OCI-LY3 (cell line): ENCODE data around the gene DPY30.

Source experiments
- EZH2phosphoT487 ChIP-seq: fragments of 200-600 bp; shearing (Covaris generic); IDR thresholded peaks from 2 replicates; pipeline ENCODE4 v1.6.1; 2018; ENCODE audit warnings: antibody characterized with exemption, mixed run types, low read depth
- TF ChIP-seq, protein P1 (sequence below): fragments of 200-600, 300-600 bp; sonication (generic); IDR thresholded peaks from 2 replicates; pipeline ENCODE4 v1.5.1; 2014; ENCODE audit warnings: antibody characterized with exemption, low read length, low read depth

DNA sequence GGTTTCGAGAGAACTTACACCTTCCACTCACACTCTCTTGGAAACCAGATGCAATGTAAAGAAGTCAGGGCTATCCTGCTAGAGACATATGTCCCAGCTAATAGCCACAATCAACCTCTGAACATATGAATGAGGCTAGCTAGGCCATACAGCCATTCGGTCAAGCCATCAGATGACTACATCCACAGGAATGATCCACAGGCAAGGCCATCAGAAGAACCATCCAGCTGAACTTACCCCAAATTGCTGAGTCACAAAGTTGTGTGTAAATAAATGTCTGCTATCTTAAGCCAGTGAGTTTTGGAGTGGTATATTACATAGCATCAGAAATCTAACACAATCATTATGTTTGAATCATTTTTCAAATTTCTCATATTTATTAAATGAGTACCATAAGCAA, 18.5 kb upstream of the DPY30 start:
- no peak for TF ChIP-seq EZH2phosphoT487
- TF ChIP-seq, protein P1, sequence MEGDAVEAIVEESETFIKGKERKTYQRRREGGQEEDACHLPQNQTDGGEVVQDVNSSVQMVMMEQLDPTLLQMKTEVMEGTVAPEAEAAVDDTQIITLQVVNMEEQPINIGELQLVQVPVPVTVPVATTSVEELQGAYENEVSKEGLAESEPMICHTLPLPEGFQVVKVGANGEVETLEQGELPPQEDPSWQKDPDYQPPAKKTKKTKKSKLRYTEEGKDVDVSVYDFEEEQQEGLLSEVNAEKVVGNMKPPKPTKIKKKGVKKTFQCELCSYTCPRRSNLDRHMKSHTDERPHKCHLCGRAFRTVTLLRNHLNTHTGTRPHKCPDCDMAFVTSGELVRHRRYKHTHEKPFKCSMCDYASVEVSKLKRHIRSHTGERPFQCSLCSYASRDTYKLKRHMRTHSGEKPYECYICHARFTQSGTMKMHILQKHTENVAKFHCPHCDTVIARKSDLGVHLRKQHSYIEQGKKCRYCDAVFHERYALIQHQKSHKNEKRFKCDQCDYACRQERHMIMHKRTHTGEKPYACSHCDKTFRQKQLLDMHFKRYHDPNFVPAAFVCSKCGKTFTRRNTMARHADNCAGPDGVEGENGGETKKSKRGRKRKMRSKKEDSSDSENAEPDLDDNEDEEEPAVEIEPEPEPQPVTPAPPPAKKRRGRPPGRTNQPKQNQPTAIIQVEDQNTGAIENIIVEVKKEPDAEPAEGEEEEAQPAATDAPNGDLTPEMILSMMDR, result no peak
